Hepatocyte (in vitro differentiated cells): ENCODE measurements around the gene INHBA.

ENCODE experiments used
- EZH2phosphoT487 ChIP-seq: fragments of 200-600 bp; sonication (generic); IDR thresholded peaks from one replicate; pipeline ENCODE4 v1.6.1; 2018; ENCODE audit warnings: antibody characterized with exemption, mild to moderate bottlenecking, low read depth, moderate library complexity; ENCODE audit not compliant: unreplicated experiment, severe bottlenecking
- TF ChIP-seq, protein P1 (sequence below): fragments of 200-600 bp; sonication (generic); IDR thresholded peaks from 2 replicates; pipeline ENCODE4 v1.5.1; 2016; ENCODE audit warnings: antibody characterized with exemption, mild to moderate bottlenecking; ENCODE audit not compliant: poor library complexity

DNA sequence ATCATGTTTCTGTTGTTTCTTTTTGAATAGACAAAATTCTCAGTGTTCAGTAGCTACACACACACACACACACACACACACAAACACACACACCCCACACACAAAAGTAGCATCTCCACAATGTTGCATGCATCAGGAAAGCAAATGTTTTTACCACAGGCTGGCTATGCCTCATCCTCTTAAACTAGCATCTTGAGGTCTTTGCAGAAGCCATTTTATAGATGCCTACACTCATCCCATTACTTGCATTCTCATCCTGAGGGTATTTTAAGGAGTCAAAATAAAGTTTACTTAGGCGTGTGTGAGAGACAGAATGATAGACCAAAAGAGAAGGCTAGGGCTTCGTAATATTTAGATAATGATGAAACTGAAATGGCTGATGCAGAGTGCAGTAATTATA lies 7.9 kb upstream of the INHBA start:
- TF ChIP-seq, protein P1, sequence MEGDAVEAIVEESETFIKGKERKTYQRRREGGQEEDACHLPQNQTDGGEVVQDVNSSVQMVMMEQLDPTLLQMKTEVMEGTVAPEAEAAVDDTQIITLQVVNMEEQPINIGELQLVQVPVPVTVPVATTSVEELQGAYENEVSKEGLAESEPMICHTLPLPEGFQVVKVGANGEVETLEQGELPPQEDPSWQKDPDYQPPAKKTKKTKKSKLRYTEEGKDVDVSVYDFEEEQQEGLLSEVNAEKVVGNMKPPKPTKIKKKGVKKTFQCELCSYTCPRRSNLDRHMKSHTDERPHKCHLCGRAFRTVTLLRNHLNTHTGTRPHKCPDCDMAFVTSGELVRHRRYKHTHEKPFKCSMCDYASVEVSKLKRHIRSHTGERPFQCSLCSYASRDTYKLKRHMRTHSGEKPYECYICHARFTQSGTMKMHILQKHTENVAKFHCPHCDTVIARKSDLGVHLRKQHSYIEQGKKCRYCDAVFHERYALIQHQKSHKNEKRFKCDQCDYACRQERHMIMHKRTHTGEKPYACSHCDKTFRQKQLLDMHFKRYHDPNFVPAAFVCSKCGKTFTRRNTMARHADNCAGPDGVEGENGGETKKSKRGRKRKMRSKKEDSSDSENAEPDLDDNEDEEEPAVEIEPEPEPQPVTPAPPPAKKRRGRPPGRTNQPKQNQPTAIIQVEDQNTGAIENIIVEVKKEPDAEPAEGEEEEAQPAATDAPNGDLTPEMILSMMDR = no peak
- TF ChIP-seq EZH2phosphoT487 = no peak
